HFFc6 (cell line): ENCODE data around the gene OVOL2. TPM values are rescaled to one million over a fixed set of nuclear protein-coding genes. Genes with fewer than 3 reads are reported as not detected.

Source experiments
- DNase-seq: peaks from one replicate; pipeline ENCODE4 v3.0.0-alpha.2; 2018
- H3K27ac Mint-ChIP-seq: 2 replicates; pipeline ENCODE4 v1.8.0; 2020; ENCODE audit warnings: mild to moderate bottlenecking, mixed read lengths
- H3K27me3 Mint-ChIP-seq: 2 replicates; pipeline ENCODE4 v1.8.0; 2021; ENCODE audit warnings: mild to moderate bottlenecking, moderate library complexity, mixed read lengths; ENCODE audit not compliant: insufficient read depth
- H3K36me3 Mint-ChIP-seq: 2 replicates; pipeline ENCODE4 v1.8.0; 2021; ENCODE audit warnings: low read depth, mixed read lengths
- H3K4me1 Mint-ChIP-seq: 2 replicates; pipeline ENCODE4 v1.8.0; 2020; ENCODE audit warnings: low read depth, mixed read lengths
- H3K4me3 Mint-ChIP-seq: 2 replicates; pipeline ENCODE4 v1.8.0; 2020; ENCODE audit warnings: mild to moderate bottlenecking, moderate library complexity, mixed read lengths
- H3K9me3 Mint-ChIP-seq: 2 replicates; pipeline ENCODE4 v1.8.0; 2020; ENCODE audit warnings: mild to moderate bottlenecking, mixed read lengths
- CTCF ChIP-seq: fragments of 200-600 bp; sonication (generic); IDR thresholded peaks from 2 replicates; pipeline ENCODE4 v1.5.0; 2021; ENCODE audit warnings: antibody characterized with exemption, mild to moderate bottlenecking
- total RNA-seq, 6 experiments: library from RNA; stranded (reverse); fragmentation: NEBNext Ultra II Directional; extraction: Animal tissue kit (Norgen Biotek cat#: 25700); gene quantifications; 2 replicates in 1 of 6; 3 replicates in 5 of 6; pipeline ENCODE4 v1.2.3, GENCODE V29; 2021

OVOL2 gene
- total RNA-seq, 6 experiments from 2014 or later = not detected

DNA sequence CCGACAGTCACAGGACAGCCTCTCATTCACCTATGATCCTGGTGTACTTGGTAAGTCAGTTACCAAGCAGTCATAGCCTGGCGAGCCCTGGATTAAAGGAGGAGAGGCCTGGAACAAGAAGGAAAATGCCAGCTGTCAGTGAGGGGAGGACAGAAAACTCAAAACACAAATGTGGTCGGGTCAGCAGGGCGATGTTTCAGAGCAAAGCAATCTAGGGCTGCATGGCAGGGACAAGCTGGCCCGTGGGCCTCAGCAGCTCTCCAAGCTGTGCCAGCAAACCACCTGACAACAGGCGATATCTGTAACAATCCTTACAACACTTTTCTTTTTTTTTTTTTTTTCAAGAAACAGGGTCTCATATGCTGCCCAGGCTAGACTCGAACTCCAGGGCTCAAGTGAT is 48.6 kb downstream of the OVOL2 start:
- H3K36me3 Mint-ChIP-seq = no peaks in the 10 kb centered on the region
- no peak for TF ChIP-seq CTCF
- H3K9me3 Mint-ChIP-seq = no peaks in the 10 kb centered on the region
- H3K4me3 Mint-ChIP-seq = no peak overlapping the region
- peaks cover 6% of the 10 kb centered on the region; the same call in 1 of the 2 replicates for H3K4me1 Mint-ChIP-seq
- no peaks in the 10 kb centered on the region; the same call in none of the 2 replicates for H3K27me3 Mint-ChIP-seq
- DNase-seq = no peak
- no peak overlapping the region for H3K27ac Mint-ChIP-seq

GRCh38 chr20:18007534-18008292 is 50.0 kb downstream of the OVOL2 start:
- no peak for TF ChIP-seq CTCF
- H3K4me1 Mint-ChIP-seq = peaks cover 6% of the 10 kb centered on the region; the same call in 1 of the 2 replicates
- H3K9me3 Mint-ChIP-seq = no peaks in the 10 kb centered on the region
- no peaks in the 10 kb centered on the region for H3K36me3 Mint-ChIP-seq
- H3K4me3 Mint-ChIP-seq = no peak overlapping the region
- H3K27me3 Mint-ChIP-seq = no peaks in the 10 kb centered on the region; the same call in none of the 2 replicates
- no peak for DNase-seq
- H3K27ac Mint-ChIP-seq = no peak overlapping the region

DNA sequence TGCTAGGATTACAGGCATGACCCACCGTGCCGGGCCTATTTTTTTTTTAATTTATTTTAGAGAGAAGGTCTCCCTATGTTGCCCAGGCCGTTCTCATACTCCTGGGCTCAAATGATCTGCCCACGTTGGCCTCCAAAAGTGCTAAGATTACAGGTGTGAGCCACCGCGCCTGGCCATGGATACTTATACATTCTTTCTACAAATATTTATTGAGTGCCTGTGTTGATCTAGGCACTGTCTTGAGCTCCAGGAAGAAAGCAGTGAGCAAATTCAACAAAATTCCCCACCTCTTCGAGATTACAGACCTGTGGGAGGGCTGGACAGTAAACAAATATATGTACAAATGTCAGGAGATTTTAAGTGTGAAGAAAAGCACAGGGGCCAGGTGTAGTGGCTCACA is 51.0 kb downstream of the OVOL2 start:
- no peak overlapping the region for H3K27ac Mint-ChIP-seq
- no peaks in the 10 kb centered on the region for H3K9me3 Mint-ChIP-seq
- no peak overlapping the region for H3K4me3 Mint-ChIP-seq
- TF ChIP-seq CTCF = no peak
- H3K27me3 Mint-ChIP-seq = no peaks in the 10 kb centered on the region; the same call in none of the 2 replicates
- H3K36me3 Mint-ChIP-seq = no peaks in the 10 kb centered on the region
- no peak for DNase-seq
- peaks cover 5% of the 10 kb centered on the region for H3K4me1 Mint-ChIP-seq

- H3K4me3 Mint-ChIP-seq = no peak overlapping the region
- DNase-seq = no peak
- no peaks in the 10 kb centered on the region; the same call in none of the 2 replicates for H3K27me3 Mint-ChIP-seq
- no peak overlapping the region for H3K27ac Mint-ChIP-seq
- H3K4me1 Mint-ChIP-seq = peaks cover 7% of the 10 kb centered on the region; the same call in 1 of the 2 replicates
- no peaks in the 10 kb centered on the region for H3K36me3 Mint-ChIP-seq
- H3K9me3 Mint-ChIP-seq = no peaks in the 10 kb centered on the region
- no peak for TF ChIP-seq CTCF
Measured at GRCh38 chr20:18005990-18006364, 51.7 kb downstream of the OVOL2 start.

DNA sequence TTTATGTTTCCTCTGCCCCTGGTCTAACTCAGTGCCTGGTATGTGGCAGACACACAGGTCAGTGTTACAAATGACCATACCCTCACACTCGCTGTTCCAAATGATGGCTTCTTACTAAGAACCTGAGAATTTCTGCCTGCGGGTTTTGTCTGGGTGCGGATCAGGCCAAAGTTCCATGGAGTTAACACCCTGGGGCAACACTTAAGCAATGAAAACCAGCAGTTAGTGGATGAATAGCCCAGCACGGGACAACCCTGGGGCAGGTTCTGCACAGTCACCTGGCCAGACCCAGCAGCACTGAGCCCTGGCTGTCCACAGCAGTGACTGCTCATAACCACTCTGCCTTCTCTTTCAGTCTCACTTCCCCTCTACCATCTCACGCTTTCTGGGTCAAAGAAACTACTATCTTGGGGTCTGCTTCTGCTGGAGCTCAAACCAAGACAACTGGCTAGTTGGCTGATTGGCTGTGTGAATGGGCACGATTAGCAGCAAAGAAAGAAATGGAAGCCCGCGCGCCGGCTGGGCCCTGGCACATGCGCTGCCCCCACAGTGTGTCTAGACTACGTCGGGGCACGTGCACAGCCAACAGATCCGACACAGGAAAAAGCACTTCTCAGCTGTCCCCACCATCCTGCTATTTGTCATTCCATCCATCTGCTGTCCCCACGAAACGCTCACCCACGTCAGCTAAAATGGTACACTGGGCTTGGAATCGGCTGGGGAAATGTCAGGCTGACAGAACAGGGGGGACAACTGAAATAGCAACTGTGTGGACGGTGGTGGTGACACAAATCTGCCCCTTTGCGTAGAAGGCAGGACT is 52.3 kb downstream of the OVOL2 start:
- no peak for DNase-seq
- Mint-ChIP-seq H3K27ac (no peak overlapping the region), H3K9me3 (no peaks in the 10 kb centered on the region), H3K4me1 (peaks cover 8% of the 10 kb centered on the region; the same call in 1 of the 2 replicates), H3K36me3 (no peaks in the 10 kb centered on the region), H3K27me3 (no peaks in the 10 kb centered on the region; the same call in none of the 2 replicates), H3K4me3 (no peak overlapping the region)
- no peak for TF ChIP-seq CTCF
